HepG2 (cell line): ENCODE measurements around the gene MTHFD1L. TPM values are rescaled to one million over a fixed set of nuclear protein-coding genes. Genes with fewer than 3 reads are reported as not detected.

Experiments
- ARHGAP35 ChIP-seq: sonication (generic); formaldehyde crosslinking; IDR thresholded peaks from 2 replicates; pipeline ENCODE4 v1.9.0; 2022; ENCODE audit warnings: mild to moderate bottlenecking, inconsistent platforms, moderate library complexity, missing genetic modification reagents, borderline replicate concordance
- BCL3 ChIP-seq: sonication (generic); formaldehyde crosslinking; IDR thresholded peaks from 2 replicates; pipeline ENCODE4 v1.5.1; 2020; ENCODE audit warnings: mild to moderate bottlenecking, missing genetic modification reagents, moderate library complexity
- BCL6 ChIP-seq: IDR thresholded peaks from 2 replicates; pipeline ENCODE4 v1.6.1; 2016; ENCODE audit warnings: missing genetic modification reagents, missing compliant biosample characterization
- CCDC6 ChIP-seq: sonication (generic); formaldehyde crosslinking; IDR thresholded peaks from 2 replicates; pipeline ENCODE4 v1.8.1; 2022; ENCODE audit warnings: mild to moderate bottlenecking, missing genetic modification reagents, moderate library complexity
- ETV5 ChIP-seq: IDR thresholded peaks from 2 replicates; pipeline ENCODE4 v1.6.1; 2018; ENCODE audit warnings: missing biosample characterization, missing genetic modification reagents, inconsistent platforms, borderline replicate concordance
- FOSL1 ChIP-seq: sonication (generic); formaldehyde crosslinking; IDR thresholded peaks from 2 replicates; pipeline ENCODE4 v1.9.0; 2021; ENCODE audit warnings: missing genetic modification reagents, borderline replicate concordance
- GABPB1 ChIP-seq: IDR thresholded peaks from 2 replicates; pipeline ENCODE4 v1.6.1; 2016; ENCODE audit warnings: mild to moderate bottlenecking, missing genetic modification reagents, moderate library complexity, missing compliant biosample characterization
- HNF1A ChIP-seq, 2 experiments: sonication (generic) in 1 of 2; formaldehyde crosslinking in 1 of 2; IDR thresholded peaks; 2 replicates each; pipeline versions ENCODE4 v1.4.0 to v1.6.1; 2016 to 2020; ENCODE audit warnings: borderline replicate concordance in 1 of 2, low read depth in 1 of 2, mild to moderate bottlenecking in 1 of 2, missing genetic modification reagents in 1 of 2
- NFATC3 ChIP-seq: sonication (generic); formaldehyde crosslinking; IDR thresholded peaks from 2 replicates; pipeline ENCODE4 v1.5.1; 2020; ENCODE audit warnings: mild to moderate bottlenecking, missing genetic modification reagents
- NFKB2 ChIP-seq: sonication (generic); formaldehyde crosslinking; IDR thresholded peaks from 2 replicates; pipeline ENCODE4 v1.4.0; 2020; ENCODE audit warnings: missing genetic modification reagents, borderline replicate concordance
- NONO ChIP-seq, 2 experiments: fragments of 450-650 bp in 1 of 2; sonication (generic) in 1 of 2; formaldehyde crosslinking in 1 of 2; IDR thresholded peaks in 1 of 2; conservative IDR thresholded peaks in 1 of 2; 2 replicates each; pipeline versions ENCODE4 v1.6.1 to v1.8.0; 2017 to 2022; ENCODE audit warnings: mild to moderate bottlenecking in 1 of 2, missing genetic modification reagents in 1 of 2, moderate library complexity in 1 of 2
- PLRG1 ChIP-seq: fragments of 450-650 bp; conservative IDR thresholded peaks from 2 replicates; pipeline ENCODE4 v1.6.1; 2016
- POLR2AphosphoS2 ChIP-seq: IDR thresholded peaks from 2 replicates; pipeline ENCODE4 v1.6.1; 2011; ENCODE audit warnings: low read depth, low read length, improper control_type of control experiment
- SAFB2 ChIP-seq: sonication (generic); formaldehyde crosslinking; IDR thresholded peaks from 2 replicates; pipeline ENCODE4 v1.5.1; 2020; ENCODE audit warnings: missing genetic modification reagents, low read depth, mild to moderate bottlenecking, borderline replicate concordance
- SRSF1 ChIP-seq: fragments of 200-400 bp; formaldehyde crosslinking; optimal IDR thresholded peaks from 2 replicates; pipeline ENCODE3; 2017; ENCODE audit warnings: mild to moderate bottlenecking, low read depth, low read length, moderate library complexity
- ZMAT5 ChIP-seq: sonication (generic); formaldehyde crosslinking; IDR thresholded peaks from 2 replicates; pipeline ENCODE4 v1.5.0; 2020; ENCODE audit warnings: mild to moderate bottlenecking, low read depth, missing genetic modification reagents, borderline replicate concordance
- ZMYM2 ChIP-seq: sonication (generic); formaldehyde crosslinking; IDR thresholded peaks from 2 replicates; pipeline ENCODE4 v1.8.0; 2022; ENCODE audit warnings: mild to moderate bottlenecking, missing genetic modification reagents
- ZNF362 ChIP-seq: sonication (generic); formaldehyde crosslinking; IDR thresholded peaks from 2 replicates; pipeline ENCODE4 v1.4.0; 2020; ENCODE audit warnings: missing genetic modification reagents, mild to moderate bottlenecking, borderline replicate concordance
- ZNF530 ChIP-seq: sonication (generic); formaldehyde crosslinking; IDR thresholded peaks from 2 replicates; pipeline ENCODE4 v1.5.0; 2020; ENCODE audit warnings: low read depth, mild to moderate bottlenecking, missing genetic modification reagents
- ZNF543 ChIP-seq: sonication (generic); formaldehyde crosslinking; IDR thresholded peaks from 2 replicates; pipeline ENCODE4 v1.4.0; 2020; ENCODE audit warnings: mild to moderate bottlenecking, missing genetic modification reagents
- ZNF546 ChIP-seq: sonication (generic); formaldehyde crosslinking; conservative IDR thresholded peaks from 2 replicates; pipeline ENCODE4 v1.8.1; 2023; ENCODE audit warnings: mild to moderate bottlenecking, missing genetic modification reagents
- ZNF703 ChIP-seq: sonication (generic); formaldehyde crosslinking; IDR thresholded peaks from 2 replicates; pipeline ENCODE4 v1.5.1; 2020; ENCODE audit warnings: missing genetic modification reagents, mild to moderate bottlenecking, moderate library complexity, borderline replicate concordance
- ZSCAN9 ChIP-seq: IDR thresholded peaks from 2 replicates; pipeline ENCODE4 v1.6.1; 2016; ENCODE audit warnings: borderline replicate concordance
- polyA plus RNA-seq, 8 experiments: library from polyadenylated mRNA; depleted of rRNA in 3 of 8; stranded (reverse) in 7 of 8; unstranded in 1 of 8; fragments of >200 nt; fragmentation: Illumina TruSeq in 4 of 8; extraction: Trizol in 4 of 8; gene quantifications; 2 replicates each; pipeline versions ENCODE4 v1.2.1 to v1.2.3, GENCODE V29; 2011 to 2016; ENCODE audit warnings: low read depth in 4 of 8, missing spikeins in 1 of 8, mixed read lengths in 1 of 8; ENCODE audit not compliant: insufficient read depth in 1 of 8
- total RNA-seq, 5 experiments: library from RNA; depleted of rRNA; stranded (reverse); fragments of >200 nt; fragmentation: Illumina TruSeq; extraction: Trizol; gene quantifications; 2 replicates each; pipeline ENCODE4 v1.2.3, GENCODE V29; 2016; ENCODE audit warnings: low read depth in 1 of 5

MTHFD1L gene
- total and polyA plus RNA-seq, 2 of the 13 experiments (the other 11 are each of a cell fraction or from before 2014, with no cell fraction given), result 24.0 to 39.6 TPM

GRCh38 chr6:151060096-151060765 is 194.7 kb downstream of the MTHFD1L start (continued):
- TF ChIP-seq ARHGAP35 (CRISPR knock-in tag) (no peak), HNF1A (IDR thresholded peaks at IDR 0.05; ENCODE audit: low read depth) (no peak), HNF1A (CRISPR knock-in tag; IDR thresholded peaks at IDR 0.05; ENCODE audit: borderline replicate concordance) (no peak), SRSF1 (no peak), NONO (IDR thresholded peaks at IDR 0.05) (no peak), NONO (CRISPR knock-in tag; conservative IDR thresholded peaks at IDR 0.05) (no peak), CCDC6 (CRISPR knock-in tag) (no peak), GABPB1 (CRISPR knock-in tag) (no peak), PLRG1 (no peak), ZNF362 (CRISPR knock-in tag) (peak; percentile 30; the same call in 1 of the 2 replicates), FOSL1 (CRISPR knock-in tag) (peak; percentile 73; the same call in 1 of the 2 replicates), ZMYM2 (CRISPR knock-in tag) (no peak), POLR2AphosphoS2 (no peak; the same call in 1 of the 2 replicates), ZMAT5 (CRISPR knock-in tag) (no peak), ETV5 (peak; percentile 68; the same call in 1 of the 2 replicates), ZNF703 (CRISPR knock-in tag) (no peak), ZNF546 (CRISPR knock-in tag) (no peak), NFKB2 (CRISPR knock-in tag) (no peak), ZNF530 (CRISPR knock-in tag) (no peak), BCL6 (peak; percentile 46; the same call in 1 of the 2 replicates), ZNF543 (CRISPR knock-in tag) (no peak), ZSCAN9 (no peak), NFATC3 (no peak), SAFB2 (CRISPR knock-in tag) (peak; percentile 32; the same call in 1 of the 2 replicates), BCL3 (CRISPR knock-in tag) (no peak)
